ENCODE measurements around the gene LCT. TPM values are rescaled to one million over a fixed set of nuclear protein-coding genes. Genes with fewer than 3 reads are reported as not detected.
"Not testable (repeated sequence)": the region's sequence is repeated elsewhere in the genome, so short reads cannot be mapped to it uniquely, and the experiment has no call there.

LCT gene
- 0.16 TPM in 1 of 2 replicates, not detected in the other for total RNA-seq
- polyA plus RNA-seq (2012), result 0.03 TPM

DNA sequence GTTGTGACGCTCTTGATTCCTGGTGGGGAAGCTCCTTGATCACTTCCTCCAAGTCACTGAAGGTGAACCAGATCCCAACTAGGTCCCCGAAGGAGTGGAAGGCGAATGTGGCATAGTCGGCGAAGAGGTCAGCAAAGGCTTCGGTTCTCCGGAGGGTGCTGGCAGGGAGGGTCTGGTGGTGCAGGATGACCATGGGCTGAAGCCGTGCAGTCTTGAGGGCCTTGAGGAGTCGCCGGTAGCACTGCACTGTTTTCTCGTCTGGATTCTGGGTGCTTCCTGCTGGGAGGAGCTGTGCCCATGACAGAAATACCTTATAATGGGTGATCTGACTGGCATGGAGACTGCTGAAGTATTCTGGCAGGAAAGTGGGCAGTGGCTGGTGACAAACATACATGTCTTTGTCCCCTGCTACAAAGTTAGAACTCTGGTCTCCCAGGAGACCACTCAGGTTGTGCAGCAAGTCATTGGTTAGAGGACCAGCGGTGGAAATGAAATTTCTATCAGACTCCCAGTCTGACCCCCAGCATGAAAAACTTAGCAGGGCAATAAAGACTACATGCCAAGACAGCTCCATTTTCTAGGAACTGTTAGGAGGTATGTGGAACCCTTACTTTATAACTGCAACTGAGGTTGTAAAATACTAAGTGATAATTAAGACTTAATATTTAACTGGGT is at the start of gene LCT:
Gene LCT, minus strand, starts transcription at position 589 of the 675 bp plus-strand sequence. Its CDS starts 15 bp downstream, at position 574.
- no peak for DNase-seq (ENCODE audit: low read depth)

DNA sequence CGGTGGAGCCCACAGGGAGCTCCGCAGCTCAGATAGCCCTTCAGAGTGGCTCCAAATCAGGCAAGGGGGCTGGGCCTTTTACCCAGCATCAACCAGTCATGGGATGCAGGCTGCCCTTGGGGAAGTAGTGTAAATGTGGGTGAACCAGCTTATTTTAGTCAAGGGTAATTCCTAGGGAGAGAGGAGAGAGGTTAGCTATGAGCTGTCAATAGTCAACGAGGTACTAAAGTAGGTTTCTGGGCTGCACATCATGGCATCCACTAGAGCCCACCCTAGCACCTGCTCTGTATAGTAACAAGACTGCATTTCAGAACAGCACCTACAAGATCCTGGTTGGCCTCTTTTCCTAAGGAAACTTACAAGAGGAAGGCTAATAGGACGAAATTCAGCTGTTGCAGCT is 48.7 kb upstream of the LCT start:
- DNase-seq (ENCODE audit: low read depth), result no peak

DNA sequence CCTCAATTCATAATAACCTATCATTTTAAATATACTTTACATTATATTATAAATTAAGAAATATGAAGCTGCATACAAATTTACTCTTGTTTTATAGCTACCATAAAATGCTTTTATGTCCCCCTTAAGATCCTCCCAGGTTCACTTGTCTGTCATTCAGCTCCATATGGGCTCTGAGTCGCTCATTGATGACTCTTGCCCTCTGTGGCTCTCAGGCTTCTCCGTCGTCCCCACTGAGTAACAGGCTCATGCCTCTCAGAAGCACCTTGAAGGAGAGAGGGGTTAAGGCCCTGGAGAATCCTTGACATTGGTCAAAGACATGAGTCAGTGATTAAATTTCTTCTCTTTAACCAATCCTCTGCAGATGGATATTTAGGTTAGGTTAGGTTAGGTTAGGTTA is 45.4 kb upstream of the LCT start:
- DNase-seq (ENCODE audit: low read depth), result no peak

DNA sequence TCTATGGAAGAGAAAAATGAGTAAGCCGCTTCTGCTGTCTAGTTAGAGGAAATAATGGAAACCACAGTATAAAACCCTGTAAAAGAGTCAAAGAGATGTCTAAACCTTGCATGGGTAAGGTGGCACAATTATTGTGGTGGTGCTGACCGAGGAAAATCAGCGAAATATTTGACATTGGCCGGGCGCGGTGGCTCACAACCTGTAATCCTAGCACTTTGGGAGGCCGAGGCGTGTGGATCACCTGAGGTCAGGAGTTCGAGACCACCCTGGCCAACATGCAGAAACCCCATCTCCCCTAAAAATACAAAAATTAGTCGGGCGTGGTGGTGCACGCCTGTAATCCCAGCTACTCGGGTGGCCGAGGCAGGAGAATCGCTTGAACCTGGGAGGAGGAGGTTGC is 39.8 kb upstream of the LCT start:
- not testable (repeated sequence) for DNase-seq (ENCODE audit: low read depth)

DNA sequence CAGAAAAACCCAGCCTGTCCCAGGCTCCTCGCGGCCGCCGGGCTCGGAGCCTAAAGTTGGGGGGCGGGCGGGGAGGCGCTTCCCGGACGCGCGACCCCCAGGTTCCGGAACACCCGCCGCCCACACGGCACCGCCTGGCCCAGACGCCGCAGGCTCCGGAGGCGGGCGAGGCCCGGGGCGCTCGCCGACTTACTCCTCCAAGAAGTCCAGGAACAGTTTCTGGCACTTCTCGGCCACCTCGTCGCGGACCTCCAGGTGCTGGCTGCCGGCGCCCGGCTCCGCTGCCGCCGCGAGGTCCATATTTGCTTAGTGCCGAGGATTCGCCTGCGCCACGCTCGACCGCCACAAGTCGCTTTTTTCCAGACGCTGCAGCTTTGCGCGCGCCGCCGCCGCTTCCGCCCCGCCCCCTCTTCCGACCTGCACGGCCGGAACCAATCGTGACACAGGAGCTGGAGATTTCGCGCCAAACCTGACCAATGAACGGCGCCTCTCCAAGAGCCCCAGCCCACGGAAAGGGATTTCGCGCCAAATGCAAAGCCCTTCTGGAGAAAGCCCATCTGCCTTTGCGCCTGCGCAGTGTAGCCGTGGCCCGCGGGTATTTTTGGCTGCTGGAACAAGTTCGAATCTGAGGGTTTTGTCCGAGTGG is 39.2 kb upstream of the LCT start, which contains the start of gene MCM6:
Gene MCM6, minus strand, starts transcription at position 378 of the 646 bp plus-strand sequence. Its CDS starts 78 bp downstream, at position 300.
- DNase-seq (ENCODE audit: low read depth), result peak; percentile 99

DNA sequence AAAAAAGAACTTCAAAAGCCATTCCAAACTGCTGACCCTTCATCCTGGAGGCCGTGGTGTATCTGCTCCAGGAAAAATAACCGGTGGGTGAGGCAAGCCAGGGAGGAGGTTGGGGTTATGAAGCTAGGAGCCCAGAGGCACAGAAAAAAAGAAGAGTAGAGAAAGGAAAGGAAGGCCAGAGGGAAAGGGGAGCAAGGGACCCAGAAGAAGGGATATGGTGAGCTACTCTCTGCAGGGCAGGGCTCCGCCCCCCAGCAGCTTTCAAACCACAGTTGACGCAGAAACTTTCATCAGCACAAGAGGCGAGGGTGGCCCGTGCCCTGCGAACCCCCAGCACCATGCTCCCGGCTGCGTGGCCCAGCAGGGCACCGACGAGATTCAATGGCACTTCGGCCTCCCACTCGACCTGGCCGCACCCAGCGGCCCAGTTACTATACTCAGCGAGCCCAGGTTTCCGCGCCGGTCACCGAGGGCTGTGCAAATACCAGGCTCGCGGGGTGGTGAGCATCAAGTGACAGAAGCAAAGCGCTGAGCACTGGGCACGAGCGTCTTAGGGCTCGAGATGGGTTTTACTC is 38.6 kb upstream of the LCT start:
- peak; percentile 47 for DNase-seq (ENCODE audit: low read depth)

DNA sequence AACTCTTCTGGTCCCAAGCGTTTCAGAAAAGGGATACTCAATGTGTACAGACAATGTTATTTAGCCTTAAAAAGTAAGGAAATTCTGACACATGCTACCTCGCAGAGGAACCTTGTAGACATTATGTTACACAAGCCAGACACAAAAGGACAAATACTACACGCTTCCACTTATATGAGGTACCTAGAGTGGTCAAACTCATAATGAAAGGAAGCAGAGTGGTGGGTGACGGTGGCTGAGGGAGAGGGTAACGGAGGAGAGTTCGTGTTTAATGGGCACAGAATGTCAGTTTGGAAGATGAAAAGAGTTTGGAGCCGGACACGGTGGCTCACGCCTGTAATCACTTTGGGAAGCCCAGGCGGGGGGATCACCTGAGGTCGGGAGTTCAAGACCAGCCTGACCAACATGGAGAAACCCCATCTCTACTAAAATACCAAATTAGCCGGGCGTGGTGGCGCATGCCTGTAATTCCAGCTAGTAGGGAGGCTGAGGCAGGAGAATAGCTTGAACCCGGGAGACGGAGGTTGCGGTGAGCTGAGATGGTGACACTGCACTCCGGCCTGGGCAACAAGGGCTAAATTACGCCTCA is 37.9 kb upstream of the LCT start:
- no peak for DNase-seq (ENCODE audit: low read depth)

DNA sequence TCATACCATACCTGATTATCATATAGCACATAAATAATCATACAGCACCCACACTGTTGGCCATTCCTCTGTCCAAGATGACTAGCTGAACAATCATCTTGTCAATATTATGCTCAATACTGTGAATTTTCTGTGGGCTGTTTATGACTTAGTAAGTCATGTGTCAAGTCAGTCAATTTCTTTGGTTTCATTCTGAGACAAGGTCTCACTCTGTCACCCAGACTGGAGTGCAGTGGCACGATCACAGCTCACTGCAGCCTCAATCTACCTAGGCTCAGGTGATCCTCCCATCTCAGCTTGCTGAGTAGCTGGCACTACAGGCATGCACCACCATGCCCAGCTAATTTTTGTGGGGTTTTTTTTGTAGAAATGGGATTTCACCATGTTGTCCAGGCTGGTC is 33.6 kb upstream of the LCT start:
- DNase-seq (ENCODE audit: low read depth), result no peak

DNA sequence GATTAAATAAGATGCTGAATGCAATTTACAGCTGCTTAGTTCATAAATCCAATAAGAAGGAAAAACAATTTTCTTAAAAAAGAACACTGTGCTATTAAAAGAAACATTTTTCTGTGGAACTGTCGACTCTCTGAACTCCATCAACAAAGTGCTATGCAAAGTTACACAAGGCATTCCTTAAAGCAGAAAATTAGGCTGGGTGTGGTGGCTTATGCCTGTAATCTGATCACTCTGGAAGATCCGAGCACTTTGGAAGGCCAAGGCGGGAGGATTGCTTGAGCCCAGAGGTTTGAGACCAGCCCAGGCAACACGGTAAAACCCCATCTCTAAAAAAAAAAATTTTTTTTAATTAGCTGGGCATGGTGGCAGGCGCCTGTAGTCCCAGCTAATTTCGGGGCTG is 26.2 kb upstream of the LCT start:
- DNase-seq (ENCODE audit: low read depth), result no peak

DNA sequence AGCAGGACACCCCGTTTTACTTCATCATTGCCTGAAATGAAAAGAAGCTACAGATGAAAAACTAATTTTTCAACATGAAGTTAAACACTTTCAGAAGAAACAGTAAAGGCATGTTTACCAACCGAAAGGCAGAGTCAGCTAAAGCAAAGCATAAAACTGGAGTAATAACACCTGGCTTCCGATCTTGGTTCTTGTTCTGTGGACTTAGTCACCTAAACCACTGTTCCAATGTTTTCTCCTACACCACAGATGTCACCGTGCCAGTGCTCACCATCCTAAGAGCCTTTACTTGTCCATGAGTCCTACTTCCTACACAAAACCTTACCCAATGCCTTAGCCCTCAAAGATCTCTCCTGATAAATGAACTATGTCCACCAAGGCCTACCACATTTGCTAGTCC is 25.7 kb upstream of the LCT start:
- no peak for DNase-seq (ENCODE audit: low read depth)

DNA sequence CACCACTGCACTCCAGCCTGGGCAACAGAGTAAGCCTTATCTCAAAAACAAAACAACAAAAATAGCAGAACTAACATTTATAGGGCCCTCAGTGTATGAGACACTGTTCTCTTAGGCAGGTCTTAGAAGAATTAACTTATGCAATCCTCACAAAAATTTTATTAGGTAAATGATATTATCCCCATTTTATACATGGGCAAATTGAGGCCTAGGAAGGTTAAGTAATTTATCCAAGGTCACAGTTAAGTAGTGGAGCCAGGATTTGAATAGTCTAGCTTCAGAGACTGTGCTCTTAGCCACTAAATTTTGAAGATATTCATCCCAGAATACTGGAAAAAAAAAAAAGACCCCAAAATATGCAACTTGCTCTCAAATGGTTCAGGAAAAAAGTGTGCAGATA is 16.4 kb upstream of the LCT start:
- no peak for DNase-seq (ENCODE audit: low read depth)

DNA sequence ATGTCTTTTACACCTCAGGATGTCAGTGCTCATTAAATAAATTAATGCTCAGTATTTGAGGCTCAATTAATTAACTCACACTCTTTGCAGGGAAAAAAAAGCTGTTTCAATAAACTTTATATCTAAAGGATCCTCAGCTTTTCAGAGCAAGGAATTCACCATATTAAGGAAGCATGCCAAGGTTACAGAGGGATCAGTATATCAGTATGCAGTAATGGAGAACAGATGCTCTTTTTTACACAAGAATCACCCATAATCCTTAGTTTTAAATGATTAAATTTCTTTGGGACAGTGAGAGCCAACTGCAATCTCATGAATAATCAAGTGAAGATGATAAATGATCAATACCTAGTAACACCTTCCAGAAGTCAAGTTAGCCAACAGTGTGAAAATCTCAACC is 14.9 kb upstream of the LCT start:
- no peak for DNase-seq (ENCODE audit: low read depth)

DNA sequence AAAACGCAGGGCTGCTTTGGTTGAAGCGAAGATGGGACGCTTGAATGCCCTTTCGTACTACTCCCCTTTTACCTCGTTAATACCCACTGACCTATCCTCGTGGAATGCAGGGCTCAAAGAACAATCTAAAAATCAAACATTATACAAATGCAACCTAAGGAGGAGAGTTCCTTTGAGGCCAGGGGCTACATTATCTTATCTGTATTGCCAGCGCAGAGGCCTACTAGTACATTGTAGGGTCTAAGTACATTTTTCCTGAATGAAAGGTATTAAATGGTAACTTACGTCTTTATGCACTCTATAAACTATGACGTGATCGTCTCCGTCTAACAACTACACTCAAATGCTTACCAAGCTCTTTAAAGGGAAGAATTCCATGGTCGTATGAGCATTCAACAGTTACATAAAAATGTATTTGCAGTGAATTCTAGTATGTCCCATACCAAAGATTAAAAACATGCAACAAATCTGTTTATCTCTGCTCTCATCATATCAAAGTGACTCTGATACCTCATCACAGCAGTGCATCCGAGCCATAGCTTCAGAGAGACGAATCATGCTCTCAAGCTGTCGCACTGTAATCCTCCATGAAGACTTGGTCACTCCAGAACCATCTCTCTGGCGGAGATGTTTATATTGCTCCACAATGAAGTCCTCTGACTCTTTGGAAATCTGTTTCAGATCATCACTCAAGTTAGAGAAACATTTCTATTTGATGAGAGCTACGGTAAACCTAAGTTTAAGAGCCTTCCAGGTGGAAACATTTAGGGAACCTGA is 14.1 kb upstream of the LCT start:
- no peak for DNase-seq (ENCODE audit: low read depth)

DNA sequence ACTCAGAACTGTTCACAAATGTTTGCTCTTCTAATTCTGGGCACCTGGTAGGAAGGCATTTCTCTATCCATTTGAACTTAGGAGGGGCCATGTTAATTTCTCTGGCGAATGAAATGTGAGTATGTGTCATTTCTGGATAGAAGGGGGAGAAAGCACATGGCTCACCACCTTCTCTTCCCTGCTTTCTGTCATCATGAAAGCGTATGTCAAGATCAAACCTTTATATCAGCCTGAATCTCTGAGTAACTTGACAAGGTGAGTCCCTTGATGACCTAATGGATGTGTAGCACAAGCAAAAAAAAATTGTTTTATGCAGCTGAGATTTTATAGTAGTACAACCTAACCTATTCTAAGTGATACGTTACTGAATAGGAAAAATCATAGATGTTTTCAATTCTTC is 12.1 kb upstream of the LCT start:
- no peak for DNase-seq (ENCODE audit: low read depth)

DNA sequence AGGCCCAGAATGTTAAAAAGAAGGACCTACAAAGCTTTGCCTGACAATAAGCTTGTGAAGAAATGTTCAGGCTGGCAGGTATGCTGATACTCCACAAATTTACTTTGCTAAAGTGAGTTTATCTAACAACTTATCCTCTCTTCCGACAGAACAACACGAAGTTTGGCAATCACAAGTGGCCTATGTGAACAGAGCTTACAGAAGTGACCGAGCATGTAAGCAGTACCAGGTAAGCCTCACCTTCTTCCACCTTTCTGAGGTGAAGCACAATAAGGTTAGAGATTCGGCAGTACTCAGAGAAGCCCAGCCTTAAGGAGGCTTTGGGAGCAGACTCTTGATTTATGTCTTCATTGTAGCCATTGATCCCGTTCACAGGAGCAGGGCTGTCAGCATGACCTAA is 9.0 kb upstream of the LCT start:
- DNase-seq (ENCODE audit: low read depth), result no peak

DNA sequence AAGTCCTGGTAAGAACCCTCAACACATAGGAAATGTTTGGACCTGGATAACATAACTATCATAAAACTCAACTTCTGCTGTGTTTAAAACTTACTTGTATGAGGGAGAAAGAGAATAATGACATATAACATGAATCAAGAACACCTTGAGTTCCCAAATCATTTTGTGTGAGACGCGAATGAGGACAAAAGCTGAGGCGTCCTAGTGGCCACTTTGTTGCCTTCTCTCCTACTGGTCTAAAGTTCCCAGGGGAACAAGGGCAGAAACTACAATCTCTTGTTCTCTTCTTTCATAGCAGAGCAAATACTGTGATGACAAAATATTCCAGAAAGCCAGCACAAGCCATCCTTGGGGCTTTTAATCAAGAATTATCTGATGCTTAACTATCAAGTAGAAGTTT is 8.3 kb upstream of the LCT start:
- no peak for DNase-seq (ENCODE audit: low read depth)

DNA sequence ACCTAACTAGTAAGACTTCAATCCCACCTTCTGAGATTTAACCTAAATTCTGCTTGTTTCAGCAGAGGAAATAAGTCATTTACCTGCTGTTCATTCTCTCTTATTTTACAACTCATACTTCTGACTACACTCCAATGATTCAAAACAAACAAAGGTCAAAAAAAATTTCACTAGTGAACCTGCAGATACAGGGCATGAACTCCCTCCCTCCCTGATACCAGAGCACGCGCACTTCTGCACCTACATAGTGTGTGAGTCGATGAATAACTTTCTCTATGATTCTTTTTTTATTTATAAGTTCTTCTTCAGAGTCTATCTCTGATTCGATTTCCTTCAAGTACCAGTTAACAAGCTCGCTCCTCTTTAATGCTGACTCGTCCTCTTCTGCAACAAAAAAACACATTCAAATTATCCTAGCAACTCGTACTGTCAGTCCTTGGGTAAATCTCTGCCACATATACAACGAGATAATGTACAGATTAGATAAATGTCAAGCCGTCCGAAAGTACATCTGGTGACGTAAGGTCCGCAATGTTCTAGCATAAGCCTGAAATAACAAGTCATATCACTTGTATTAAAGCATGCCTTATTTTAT is 7.4 kb upstream of the LCT start:
- no peak for DNase-seq (ENCODE audit: low read depth)

DNA sequence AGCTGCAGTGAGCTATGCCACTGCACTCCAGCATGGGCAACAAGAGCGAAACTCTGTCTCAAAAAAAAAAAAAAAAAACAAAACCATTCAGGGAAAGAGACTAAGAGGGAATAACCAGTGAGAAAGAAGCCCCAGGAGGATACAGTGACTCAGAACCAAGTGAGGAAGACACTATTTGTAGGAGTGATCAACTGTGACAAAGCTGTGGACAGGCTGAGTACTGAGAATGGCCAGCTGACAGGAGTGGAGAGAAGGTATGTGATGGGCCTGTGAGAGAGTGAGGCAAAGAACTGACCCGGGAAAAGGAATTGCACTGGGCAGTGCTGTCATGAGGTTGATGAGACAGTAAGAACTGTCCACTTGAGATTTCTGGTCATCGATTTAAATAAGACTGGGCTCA is 6.7 kb upstream of the LCT start:
- DNase-seq (ENCODE audit: low read depth), result peak; percentile 80

DNA sequence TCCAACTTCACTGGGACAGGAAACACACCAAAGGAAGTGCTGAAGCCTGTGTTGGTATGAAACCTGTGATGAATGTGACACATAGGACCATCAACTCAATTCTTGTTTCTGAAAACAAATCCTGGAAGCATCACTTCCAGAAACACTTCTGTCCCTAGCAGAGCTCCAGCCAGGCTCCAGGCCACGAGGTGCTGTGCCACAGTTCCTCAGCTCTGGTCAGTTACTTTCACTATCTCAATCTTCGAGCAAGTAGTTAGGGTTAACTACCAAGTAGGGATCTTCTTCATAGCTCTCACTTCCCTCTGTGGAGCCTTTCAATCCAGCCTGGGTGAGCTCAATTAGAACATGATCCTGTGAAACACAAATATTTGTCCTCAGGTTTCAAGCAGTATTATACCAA is 3.6 kb upstream of the LCT start:
- peak; percentile 6 for DNase-seq (ENCODE audit: low read depth)

DNA sequence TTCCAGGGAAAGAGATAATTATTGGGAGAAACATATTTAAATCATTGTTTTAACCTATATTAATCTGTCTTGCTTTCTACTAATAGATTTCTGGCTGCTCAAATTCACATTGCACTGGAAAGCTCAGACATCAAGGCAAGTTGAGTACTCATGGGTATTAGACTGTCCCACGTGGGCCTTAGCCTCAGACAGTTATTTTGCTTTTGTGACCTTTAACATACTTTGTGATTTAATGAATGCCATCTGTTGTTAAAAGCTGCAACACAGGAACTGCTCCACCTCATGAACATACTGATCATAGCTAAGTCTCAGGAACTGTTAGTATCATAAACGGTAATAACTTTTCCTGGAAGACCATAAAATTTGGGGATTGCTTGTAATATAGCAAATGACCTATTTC is 2.7 kb upstream of the LCT start:
- DNase-seq (ENCODE audit: low read depth), result peak; percentile 69

DNA sequence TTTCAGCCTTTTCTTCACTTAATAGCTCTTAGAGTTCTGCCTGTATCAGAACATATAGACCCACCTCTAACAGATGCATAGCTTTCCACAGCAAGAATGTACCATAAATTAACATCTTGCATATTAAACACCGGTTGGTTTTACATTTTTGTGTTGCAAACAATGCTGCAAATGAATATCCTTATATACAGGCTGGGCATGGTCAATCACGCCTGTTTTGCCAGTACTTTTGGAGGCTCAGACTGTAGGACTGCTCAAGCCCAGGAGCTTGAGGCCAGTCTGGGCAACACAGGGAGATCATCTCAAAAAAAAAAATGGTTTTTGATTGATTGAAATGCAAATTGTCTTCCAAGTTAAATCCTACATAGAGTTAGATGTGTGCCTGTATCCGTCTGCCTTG is 1.5 kb upstream of the LCT start:
- DNase-seq (ENCODE audit: low read depth), result no peak
